ENCODE measurements around the gene SRC. TPM values are rescaled to one million over a fixed set of nuclear protein-coding genes. Genes with fewer than 3 reads are reported as not detected.
"Not testable (repeated sequence)": the region's sequence is repeated elsewhere in the genome, so short reads cannot be mapped to it uniquely, and the experiment has no call there.

The SRC gene
- total RNA-seq, 1 experiment from 2014 or later = 197 TPM

DNA sequence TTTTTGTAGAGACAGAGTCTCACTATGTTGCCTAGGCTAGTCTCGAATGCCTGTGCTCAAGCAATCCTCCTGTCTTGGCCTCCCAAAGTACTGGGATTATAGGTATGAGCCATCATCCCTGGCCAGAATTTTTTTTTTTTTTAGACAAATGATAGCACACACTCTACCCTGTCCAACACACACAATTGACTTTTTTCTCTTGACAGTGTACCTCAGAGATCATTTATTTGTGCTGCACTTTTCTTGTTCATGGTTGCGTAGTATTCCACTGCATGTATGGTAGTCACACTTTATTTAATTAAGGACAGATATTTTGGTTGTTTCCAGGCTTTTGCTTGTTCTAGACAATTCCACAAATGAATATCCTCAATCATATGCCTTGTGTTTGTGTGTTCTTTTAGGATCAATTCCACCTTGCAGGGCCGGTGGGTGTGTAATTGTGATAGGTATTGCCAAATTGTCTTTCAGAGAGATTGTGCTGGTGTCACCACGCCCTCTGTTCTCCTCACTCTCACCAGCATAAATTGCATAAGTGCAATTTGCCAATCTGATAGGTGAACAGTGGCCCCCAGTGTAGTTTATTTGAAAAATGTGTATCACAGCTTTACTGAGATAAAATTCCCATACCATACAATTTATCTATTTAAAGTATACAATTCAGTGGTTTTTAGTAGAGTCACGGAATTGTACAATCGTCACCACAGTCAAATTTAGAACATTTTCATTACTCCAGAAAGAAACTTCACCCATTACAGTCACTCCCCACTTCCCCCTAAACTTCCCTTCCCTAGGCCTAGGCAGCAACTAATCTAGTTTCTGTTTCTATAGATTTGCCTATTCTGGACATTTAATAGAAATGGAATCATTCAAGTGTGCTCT is 20.1 kb downstream of the SRC start:
- no peaks in the 10 kb centered on the region for H3K27me3 Mint-ChIP-seq (ENCODE audit: insufficient read depth, unreplicated experiment)
- no TSS peak for BruUV-seq (replicated peaks)
- H3K9me3 ChIP-seq = no peaks in the 10 kb centered on the region
- DNase-seq = no peak
- intact Hi-C loops (cut with micrococcal nuclease; ENCODE audit: unreplicated experiment) = no loop called here
- H3K4me1 Mint-ChIP-seq (ENCODE audit: low read depth, unreplicated experiment) = peaks cover under 1% of the 10 kb centered on the region
- ChIA-PET CTCF (interaction anchor here (0.6 kb wide), 1 partner anchor 19 kb away, joined by 4 read pairs; no protein-coding TSS in a partner anchor), POLR2A (no interaction called here)
- H3K9me3 Mint-ChIP-seq (ENCODE audit: unreplicated experiment) = no peaks in the 10 kb centered on the region
- peaks cover 7% of the 10 kb centered on the region for H3K36me3 ChIP-seq (ENCODE audit: control insufficient read depth, insufficient read depth, low read length)
- H3K4me3 ChIP-seq (ENCODE audit: low read depth, low read length) = no peak overlapping the region
- H3K27me3 ChIP-seq (replicated peaks; ENCODE audit: control insufficient read depth, insufficient read depth, low read length) = no peaks in the 10 kb centered on the region
- H3K4me3 Mint-ChIP-seq (ENCODE audit: unreplicated experiment) = no peak overlapping the region
- peak overlapping the region; percentile 7 for H3K27ac Mint-ChIP-seq (ENCODE audit: unreplicated experiment)
- TF ChIP-seq, protein P1, sequence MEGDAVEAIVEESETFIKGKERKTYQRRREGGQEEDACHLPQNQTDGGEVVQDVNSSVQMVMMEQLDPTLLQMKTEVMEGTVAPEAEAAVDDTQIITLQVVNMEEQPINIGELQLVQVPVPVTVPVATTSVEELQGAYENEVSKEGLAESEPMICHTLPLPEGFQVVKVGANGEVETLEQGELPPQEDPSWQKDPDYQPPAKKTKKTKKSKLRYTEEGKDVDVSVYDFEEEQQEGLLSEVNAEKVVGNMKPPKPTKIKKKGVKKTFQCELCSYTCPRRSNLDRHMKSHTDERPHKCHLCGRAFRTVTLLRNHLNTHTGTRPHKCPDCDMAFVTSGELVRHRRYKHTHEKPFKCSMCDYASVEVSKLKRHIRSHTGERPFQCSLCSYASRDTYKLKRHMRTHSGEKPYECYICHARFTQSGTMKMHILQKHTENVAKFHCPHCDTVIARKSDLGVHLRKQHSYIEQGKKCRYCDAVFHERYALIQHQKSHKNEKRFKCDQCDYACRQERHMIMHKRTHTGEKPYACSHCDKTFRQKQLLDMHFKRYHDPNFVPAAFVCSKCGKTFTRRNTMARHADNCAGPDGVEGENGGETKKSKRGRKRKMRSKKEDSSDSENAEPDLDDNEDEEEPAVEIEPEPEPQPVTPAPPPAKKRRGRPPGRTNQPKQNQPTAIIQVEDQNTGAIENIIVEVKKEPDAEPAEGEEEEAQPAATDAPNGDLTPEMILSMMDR (IDR thresholded peaks at IDR 0.05; ENCODE audit: insufficient read depth in 1 of 2, low read depth in 1 of 2, low read length in 1 of 2, severe bottlenecking in 1 of 2, unreplicated experiment in 1 of 2) = no peak
- no peaks in the 10 kb centered on the region for H3K4me1 ChIP-seq
- H3K36me3 Mint-ChIP-seq (ENCODE audit: insufficient read depth, unreplicated experiment) = peaks cover 56% of the 10 kb centered on the region

DNA sequence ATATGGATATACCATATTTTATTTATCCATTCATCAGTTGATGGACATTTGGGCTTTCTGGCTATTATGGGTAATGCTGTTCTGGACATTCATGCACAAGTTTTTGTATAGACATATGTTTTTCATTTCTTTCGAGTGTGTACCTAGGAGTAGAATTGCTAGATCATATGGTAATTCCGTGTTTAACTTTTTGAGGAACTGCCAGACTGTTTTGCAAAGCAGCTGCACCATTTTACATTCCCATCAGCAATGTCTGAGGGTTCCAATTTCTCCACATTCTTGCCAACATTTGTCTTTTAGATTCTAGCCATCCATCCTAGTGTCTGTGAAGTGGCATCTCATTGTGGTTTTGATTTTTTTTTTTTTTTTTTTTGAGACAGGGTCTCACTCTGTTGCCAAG is 20.8 kb downstream of the SRC start:
- Mint-ChIP-seq H3K27me3 (ENCODE audit: insufficient read depth, unreplicated experiment) (no peaks in the 10 kb centered on the region), H3K4me3 (ENCODE audit: unreplicated experiment) (no peak overlapping the region), H3K4me1 (ENCODE audit: low read depth, unreplicated experiment) (peaks cover 8% of the 10 kb centered on the region), H3K27ac (ENCODE audit: unreplicated experiment) (peak overlapping the region; percentile 7), H3K36me3 (ENCODE audit: insufficient read depth, unreplicated experiment) (peaks cover 62% of the 10 kb centered on the region), H3K9me3 (ENCODE audit: unreplicated experiment) (no peaks in the 10 kb centered on the region)
- ChIA-PET POLR2A (no interaction called here), CTCF (interaction anchor here (0.7 kb wide), 1 partner anchor 15 kb away, joined by 5 read pairs; no protein-coding TSS in a partner anchor)
- no peak for DNase-seq
- no TSS peak for BruUV-seq (replicated peaks)
- H3K4me3 ChIP-seq (ENCODE audit: low read depth, low read length) = no peak overlapping the region
- intact Hi-C loops (cut with micrococcal nuclease; ENCODE audit: unreplicated experiment) = no loop called here
- H3K4me1 ChIP-seq = no peaks in the 10 kb centered on the region
- TF ChIP-seq, protein P1 (IDR thresholded peaks at IDR 0.05; ENCODE audit: insufficient read depth in 1 of 2, low read depth in 1 of 2, low read length in 1 of 2, severe bottlenecking in 1 of 2, unreplicated experiment in 1 of 2) = no peak
- H3K27me3 ChIP-seq (replicated peaks; ENCODE audit: control insufficient read depth, insufficient read depth, low read length) = no peaks in the 10 kb centered on the region
- H3K9me3 ChIP-seq = no peaks in the 10 kb centered on the region
- H3K36me3 ChIP-seq (ENCODE audit: control insufficient read depth, insufficient read depth, low read length) = peaks cover 6% of the 10 kb centered on the region

DNA sequence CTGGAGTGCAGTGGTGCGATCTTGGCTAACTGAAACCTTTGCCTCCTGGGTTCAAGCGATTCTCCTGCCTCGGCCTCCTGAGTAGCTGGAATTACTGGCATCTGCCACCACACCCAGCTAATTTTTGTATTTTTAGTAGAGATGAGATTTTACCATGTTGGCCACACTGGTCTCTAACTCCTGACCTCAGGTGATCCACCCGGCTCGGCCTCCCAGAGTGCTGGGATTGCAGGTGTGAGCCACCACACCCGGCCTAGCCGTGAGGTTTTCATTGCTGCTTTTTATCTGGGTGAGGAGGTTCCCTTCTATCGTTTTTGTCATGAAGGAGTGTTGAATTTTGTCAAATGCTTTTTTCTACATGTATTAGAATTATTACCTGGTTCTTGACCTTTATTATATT is 23.9 kb downstream of the SRC start:
- H3K9me3 Mint-ChIP-seq (ENCODE audit: unreplicated experiment) = no peaks in the 10 kb centered on the region
- BruUV-seq (replicated peaks) = no TSS peak
- intact Hi-C loops (cut with micrococcal nuclease; ENCODE audit: unreplicated experiment) = no loop called here
- no peak overlapping the region for H3K27ac Mint-ChIP-seq (ENCODE audit: unreplicated experiment)
- TF ChIP-seq, protein P1 (IDR thresholded peaks at IDR 0.05; ENCODE audit: insufficient read depth in 1 of 2, low read depth in 1 of 2, low read length in 1 of 2, severe bottlenecking in 1 of 2, unreplicated experiment in 1 of 2) = no peak
- Histone ChIP-seq H3K4me1 (no peaks in the 10 kb centered on the region), H3K36me3 (ENCODE audit: control insufficient read depth, insufficient read depth, low read length) (peaks cover 4% of the 10 kb centered on the region), H3K4me3 (ENCODE audit: low read depth, low read length) (no peak overlapping the region), H3K27me3 (replicated peaks; ENCODE audit: control insufficient read depth, insufficient read depth, low read length) (no peaks in the 10 kb centered on the region), H3K9me3 (no peaks in the 10 kb centered on the region)
- H3K27me3 Mint-ChIP-seq (ENCODE audit: insufficient read depth, unreplicated experiment) = no peaks in the 10 kb centered on the region
- peaks cover 74% of the 10 kb centered on the region for H3K36me3 Mint-ChIP-seq (ENCODE audit: insufficient read depth, unreplicated experiment)
- POLR2A ChIA-PET = no interaction called here
- peaks cover 8% of the 10 kb centered on the region for H3K4me1 Mint-ChIP-seq (ENCODE audit: low read depth, unreplicated experiment)
- no peak for DNase-seq
- H3K4me3 Mint-ChIP-seq (ENCODE audit: unreplicated experiment) = no peak overlapping the region
- CTCF ChIA-PET = no interaction called here

DNA sequence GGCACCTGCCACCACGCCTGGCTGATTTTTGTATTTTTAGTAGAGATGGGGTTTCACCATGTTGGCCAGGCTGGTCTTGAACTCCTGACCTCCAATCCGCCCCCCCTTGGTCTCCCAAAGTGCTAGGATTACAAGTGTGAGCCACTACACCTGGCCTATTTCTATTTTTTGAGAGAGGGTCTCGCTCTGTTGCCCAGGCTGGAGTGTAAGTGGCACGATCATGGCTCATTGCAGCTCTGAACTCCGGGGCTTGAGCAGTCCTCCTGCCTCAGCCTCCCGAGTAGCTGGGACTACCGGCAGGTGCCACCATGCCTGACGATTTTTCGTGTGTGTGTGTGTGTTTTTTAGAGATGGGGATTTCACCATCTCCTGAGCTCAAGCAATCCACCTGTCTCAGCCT is 25.9 kb downstream of the SRC start:
- H3K9me3 Mint-ChIP-seq (ENCODE audit: unreplicated experiment); POLR2A ChIA-PET; H3K4me3 Mint-ChIP-seq (ENCODE audit: unreplicated experiment); H3K4me1 Mint-ChIP-seq (ENCODE audit: low read depth, unreplicated experiment); H3K27me3 Mint-ChIP-seq (ENCODE audit: insufficient read depth, unreplicated experiment); H3K27ac Mint-ChIP-seq (ENCODE audit: unreplicated experiment); H3K4me3 ChIP-seq (ENCODE audit: low read depth, low read length); BruUV-seq (replicated peaks); H3K27me3 ChIP-seq (replicated peaks; ENCODE audit: control insufficient read depth, insufficient read depth, low read length); CTCF ChIA-PET; intact Hi-C loops (cut with micrococcal nuclease; ENCODE audit: unreplicated experiment); H3K4me1 ChIP-seq; H3K9me3 ChIP-seq; H3K36me3 ChIP-seq (ENCODE audit: control insufficient read depth, insufficient read depth, low read length): not testable (repeated sequence)
- H3K36me3 Mint-ChIP-seq (ENCODE audit: insufficient read depth, unreplicated experiment) = peaks cover 71% of the 10 kb centered on the region
- DNase-seq = peak in 1 of 2 experiments; percentile 29

Measured in Caco-2 (cell line).